ENCODE data around the gene RIN2. TPM values are rescaled to one million over a fixed set of nuclear protein-coding genes. Genes with fewer than 3 reads are reported as not detected.

RIN2 gene
- total and polyA plus RNA-seq, 2 experiments from 2014 or later = 0.08 to 1.4 TPM

DNA sequence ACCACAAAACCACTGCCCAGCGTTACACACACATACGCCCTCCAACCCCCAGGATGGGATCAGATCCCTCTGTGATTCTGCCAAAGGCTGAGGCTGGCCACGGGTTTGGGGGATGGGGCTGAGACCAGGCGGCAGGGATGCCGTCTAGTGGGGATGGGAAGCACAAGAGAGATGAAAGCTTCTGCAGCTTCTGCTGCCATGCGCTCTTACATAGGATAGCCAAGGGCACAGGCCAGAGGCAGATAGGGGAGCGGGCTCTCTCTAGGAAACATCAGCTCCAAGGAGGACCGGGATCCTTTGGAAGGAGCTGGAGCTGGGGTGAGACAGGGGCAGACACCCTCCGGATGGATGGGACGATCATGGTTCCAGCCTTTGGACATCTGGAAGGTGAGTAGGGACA is 18.7 kb upstream of the RIN2 start (continued):
- TF ChIP-seq ZNF114 (CRISPR knock-in tag; IDR thresholded peaks at IDR 0.05) = no peak
- no peak for TF ChIP-seq JUNB (IDR thresholded peaks at IDR 0.05; ENCODE audit: unreplicated experiment)
- no peak for TF ChIP-seq ZNF331 (CRISPR knock-in tag; IDR thresholded peaks at IDR 0.05; ENCODE audit: low read depth)
- TF ChIP-seq, protein P1, sequence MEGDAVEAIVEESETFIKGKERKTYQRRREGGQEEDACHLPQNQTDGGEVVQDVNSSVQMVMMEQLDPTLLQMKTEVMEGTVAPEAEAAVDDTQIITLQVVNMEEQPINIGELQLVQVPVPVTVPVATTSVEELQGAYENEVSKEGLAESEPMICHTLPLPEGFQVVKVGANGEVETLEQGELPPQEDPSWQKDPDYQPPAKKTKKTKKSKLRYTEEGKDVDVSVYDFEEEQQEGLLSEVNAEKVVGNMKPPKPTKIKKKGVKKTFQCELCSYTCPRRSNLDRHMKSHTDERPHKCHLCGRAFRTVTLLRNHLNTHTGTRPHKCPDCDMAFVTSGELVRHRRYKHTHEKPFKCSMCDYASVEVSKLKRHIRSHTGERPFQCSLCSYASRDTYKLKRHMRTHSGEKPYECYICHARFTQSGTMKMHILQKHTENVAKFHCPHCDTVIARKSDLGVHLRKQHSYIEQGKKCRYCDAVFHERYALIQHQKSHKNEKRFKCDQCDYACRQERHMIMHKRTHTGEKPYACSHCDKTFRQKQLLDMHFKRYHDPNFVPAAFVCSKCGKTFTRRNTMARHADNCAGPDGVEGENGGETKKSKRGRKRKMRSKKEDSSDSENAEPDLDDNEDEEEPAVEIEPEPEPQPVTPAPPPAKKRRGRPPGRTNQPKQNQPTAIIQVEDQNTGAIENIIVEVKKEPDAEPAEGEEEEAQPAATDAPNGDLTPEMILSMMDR (conservative IDR thresholded peaks at IDR 0.05; ENCODE audit: low read depth in 2 of 2) = no peak
- TF ChIP-seq EZH2phosphoT487 (IDR thresholded peaks at IDR 0.05; ENCODE audit: unreplicated experiment) = no peak
- no peak for TF ChIP-seq POLR2AphosphoS5 (IDR thresholded peaks at IDR 0.05; ENCODE audit: low read depth)

DNA sequence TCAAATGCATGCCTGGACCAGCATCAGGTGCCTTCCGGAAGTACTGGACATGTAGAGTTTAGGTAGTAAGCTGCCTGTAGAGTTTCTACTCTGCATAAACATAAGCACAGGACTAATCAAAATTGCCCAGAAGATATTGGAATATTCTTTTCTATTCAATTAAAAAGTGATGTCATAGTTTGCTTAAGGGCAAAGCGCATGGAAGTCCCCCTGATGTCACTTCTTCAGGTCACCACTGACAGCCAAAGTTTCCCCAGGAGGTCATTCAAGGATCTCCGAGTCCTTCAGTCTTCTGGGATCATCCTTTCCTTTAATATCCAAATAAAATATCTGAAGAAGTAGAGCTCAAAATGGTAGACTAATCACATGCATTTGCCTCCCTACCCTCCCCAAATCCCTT is 17.5 kb upstream of the RIN2 start:
- Histone ChIP-seq H3K36me3 (ENCODE audit: insufficient read depth) (no peaks in the 10 kb centered on the region), H3K9me2 (ENCODE audit: insufficient read depth) (peaks cover 6% of the 10 kb centered on the region; the same call in 1 of the 2 replicates), H3K4me1 (ENCODE audit: insufficient read depth) (no peaks in the 10 kb centered on the region), H3K27ac (ENCODE audit: low read depth) (no peak overlapping the region), H3K79me2 (replicated peaks; ENCODE audit: insufficient read depth) (no peaks in the 10 kb centered on the region), H4K20me1 (replicated peaks; ENCODE audit: insufficient read depth) (no peaks in the 10 kb centered on the region), H3K27me3 (ENCODE audit: insufficient read depth) (no peaks in the 10 kb centered on the region), H3K4me2 (no peak overlapping the region), H3F3A (replicated peaks; ENCODE audit: low read depth) (no peaks in the 10 kb centered on the region), H2AFZ (no peak overlapping the region), H3K4me3 (no peak overlapping the region)
- no peak for ATAC-seq
- peaks cover 1% of the 10 kb centered on the region for H3K27me3 Mint-ChIP-seq (ENCODE audit: insufficient read depth, low read depth, poor library complexity)
- TF ChIP-seq EZH2phosphoT487 (IDR thresholded peaks at IDR 0.05; ENCODE audit: unreplicated experiment) (no peak), NANOG (IDR thresholded peaks at IDR 0.05; ENCODE audit: borderline replicate concordance) (no peak)
- TF ChIP-seq, protein P2, sequence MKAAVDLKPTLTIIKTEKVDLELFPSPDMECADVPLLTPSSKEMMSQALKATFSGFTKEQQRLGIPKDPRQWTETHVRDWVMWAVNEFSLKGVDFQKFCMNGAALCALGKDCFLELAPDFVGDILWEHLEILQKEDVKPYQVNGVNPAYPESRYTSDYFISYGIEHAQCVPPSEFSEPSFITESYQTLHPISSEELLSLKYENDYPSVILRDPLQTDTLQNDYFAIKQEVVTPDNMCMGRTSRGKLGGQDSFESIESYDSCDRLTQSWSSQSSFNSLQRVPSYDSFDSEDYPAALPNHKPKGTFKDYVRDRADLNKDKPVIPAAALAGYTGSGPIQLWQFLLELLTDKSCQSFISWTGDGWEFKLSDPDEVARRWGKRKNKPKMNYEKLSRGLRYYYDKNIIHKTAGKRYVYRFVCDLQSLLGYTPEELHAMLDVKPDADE (IDR thresholded peaks at IDR 0.05) = no peak
- TF ChIP-seq, protein P1 (conservative IDR thresholded peaks at IDR 0.05; ENCODE audit: low read depth in 2 of 2) = no peak
- no peak overlapping the region for H3K27ac Mint-ChIP-seq
- H3K9me3 Mint-ChIP-seq = peaks cover 7% of the 10 kb centered on the region
- peaks cover 22% of the 10 kb centered on the region for H3K4me1 Mint-ChIP-seq
- peaks cover 3% of the 10 kb centered on the region; the same call in 2 of the 3 replicates for H3K36me3 Mint-ChIP-seq (ENCODE audit: low read depth)
- no peak overlapping the region for H3K4me3 Mint-ChIP-seq
- DNase-seq (ENCODE audit: low spot score) = no peak

DNA sequence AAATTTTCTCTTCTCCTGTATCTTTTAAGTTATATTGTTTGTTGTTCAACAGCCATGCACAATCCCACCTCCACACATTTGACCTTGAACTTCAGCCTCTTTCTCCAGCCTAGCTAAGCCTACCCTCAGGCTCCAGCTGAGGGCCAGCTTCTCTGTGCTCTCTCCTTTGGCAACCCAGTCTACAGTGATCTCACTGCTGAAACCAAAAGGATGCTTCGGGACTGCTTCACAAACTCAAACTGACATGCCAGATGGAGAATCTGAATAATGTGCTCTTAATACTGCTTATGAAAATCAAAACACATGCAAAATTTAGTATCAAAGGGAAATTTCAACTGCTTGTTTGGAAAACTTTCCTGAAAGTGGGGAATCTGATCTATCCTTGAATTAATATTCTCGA is 16.1 kb upstream of the RIN2 start:
- H3K4me3 Mint-ChIP-seq = no peak overlapping the region
- Histone ChIP-seq H3K4me3 (no peak overlapping the region), H4K20me1 (replicated peaks; ENCODE audit: insufficient read depth) (no peaks in the 10 kb centered on the region), H3K4me1 (ENCODE audit: insufficient read depth) (no peaks in the 10 kb centered on the region), H3K79me2 (replicated peaks; ENCODE audit: insufficient read depth) (no peaks in the 10 kb centered on the region), H3K4me2 (no peak overlapping the region), H3K9me2 (ENCODE audit: insufficient read depth) (peaks cover 6% of the 10 kb centered on the region; the same call in 1 of the 2 replicates), H3K27ac (ENCODE audit: low read depth) (no peak overlapping the region), H3K27me3 (ENCODE audit: insufficient read depth) (no peaks in the 10 kb centered on the region), H3F3A (replicated peaks; ENCODE audit: low read depth) (no peaks in the 10 kb centered on the region), H2AFZ (no peak overlapping the region), H3K36me3 (ENCODE audit: insufficient read depth) (no peaks in the 10 kb centered on the region)
- H3K27me3 Mint-ChIP-seq (ENCODE audit: insufficient read depth, low read depth, poor library complexity) = peaks cover 1% of the 10 kb centered on the region
- H3K36me3 Mint-ChIP-seq (ENCODE audit: low read depth) = peaks cover 3% of the 10 kb centered on the region; the same call in 2 of the 3 replicates
- H3K4me1 Mint-ChIP-seq = peaks cover 19% of the 10 kb centered on the region
- ATAC-seq = no peak
- DNase-seq (ENCODE audit: low spot score) = no peak
- H3K27ac Mint-ChIP-seq = no peak overlapping the region
- H3K9me3 Mint-ChIP-seq = peaks cover 7% of the 10 kb centered on the region
- TF ChIP-seq, protein P3, sequence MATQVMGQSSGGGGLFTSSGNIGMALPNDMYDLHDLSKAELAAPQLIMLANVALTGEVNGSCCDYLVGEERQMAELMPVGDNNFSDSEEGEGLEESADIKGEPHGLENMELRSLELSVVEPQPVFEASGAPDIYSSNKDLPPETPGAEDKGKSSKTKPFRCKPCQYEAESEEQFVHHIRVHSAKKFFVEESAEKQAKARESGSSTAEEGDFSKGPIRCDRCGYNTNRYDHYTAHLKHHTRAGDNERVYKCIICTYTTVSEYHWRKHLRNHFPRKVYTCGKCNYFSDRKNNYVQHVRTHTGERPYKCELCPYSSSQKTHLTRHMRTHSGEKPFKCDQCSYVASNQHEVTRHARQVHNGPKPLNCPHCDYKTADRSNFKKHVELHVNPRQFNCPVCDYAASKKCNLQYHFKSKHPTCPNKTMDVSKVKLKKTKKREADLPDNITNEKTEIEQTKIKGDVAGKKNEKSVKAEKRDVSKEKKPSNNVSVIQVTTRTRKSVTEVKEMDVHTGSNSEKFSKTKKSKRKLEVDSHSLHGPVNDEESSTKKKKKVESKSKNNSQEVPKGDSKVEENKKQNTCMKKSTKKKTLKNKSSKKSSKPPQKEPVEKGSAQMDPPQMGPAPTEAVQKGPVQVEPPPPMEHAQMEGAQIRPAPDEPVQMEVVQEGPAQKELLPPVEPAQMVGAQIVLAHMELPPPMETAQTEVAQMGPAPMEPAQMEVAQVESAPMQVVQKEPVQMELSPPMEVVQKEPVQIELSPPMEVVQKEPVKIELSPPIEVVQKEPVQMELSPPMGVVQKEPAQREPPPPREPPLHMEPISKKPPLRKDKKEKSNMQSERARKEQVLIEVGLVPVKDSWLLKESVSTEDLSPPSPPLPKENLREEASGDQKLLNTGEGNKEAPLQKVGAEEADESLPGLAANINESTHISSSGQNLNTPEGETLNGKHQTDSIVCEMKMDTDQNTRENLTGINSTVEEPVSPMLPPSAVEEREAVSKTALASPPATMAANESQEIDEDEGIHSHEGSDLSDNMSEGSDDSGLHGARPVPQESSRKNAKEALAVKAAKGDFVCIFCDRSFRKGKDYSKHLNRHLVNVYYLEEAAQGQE (IDR thresholded peaks at IDR 0.05; ENCODE audit: unreplicated experiment) = no peak
- TF ChIP-seq ZNF114 (CRISPR knock-in tag; IDR thresholded peaks at IDR 0.05) (no peak), NANOG (IDR thresholded peaks at IDR 0.05; ENCODE audit: borderline replicate concordance) (no peak), ZNF331 (CRISPR knock-in tag; IDR thresholded peaks at IDR 0.05; ENCODE audit: low read depth) (no peak)
- TF ChIP-seq, protein P2 (IDR thresholded peaks at IDR 0.05) = no peak
- TF ChIP-seq, protein P1 (conservative IDR thresholded peaks at IDR 0.05; ENCODE audit: low read depth in 2 of 2) = no peak

Measured in GM23338 (cell line).